Neural cell (in vitro differentiated cells): ENCODE measurements around the gene PLAGL1.

Experiments used
- TF ChIP-seq, protein P1 (sequence below): fragments of 450-650 bp; IDR thresholded peaks from 2 replicates; pipeline ENCODE4 v1.5.1; 2014; ENCODE audit warnings: antibody characterized with exemption, mild to moderate bottlenecking, moderate library complexity; ENCODE audit not compliant: poor library complexity, severe bottlenecking
- TF ChIP-seq, protein P2 (sequence below): IDR thresholded peaks from 2 replicates; pipeline ENCODE4 v1.6.1; 2012; ENCODE audit warnings: borderline replicate concordance

DNA sequence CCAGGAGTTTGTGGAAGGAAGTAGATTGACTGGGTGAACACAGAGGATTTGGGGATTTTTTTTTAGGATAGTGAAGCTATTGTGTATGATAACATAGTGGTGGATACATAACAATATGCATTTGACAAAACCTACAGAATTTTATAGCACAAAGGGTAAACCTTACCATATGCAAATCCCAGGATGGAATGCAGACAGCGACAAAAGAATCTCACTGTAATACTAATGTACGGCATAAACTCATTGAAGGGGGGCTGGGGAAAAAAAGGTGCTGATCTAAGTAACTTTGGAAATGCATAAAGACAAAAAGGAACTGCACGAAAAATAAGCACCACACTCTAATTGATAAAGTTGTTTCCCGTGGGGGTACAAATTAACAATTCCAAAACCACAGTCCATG lies 15.2 kb upstream of the PLAGL1 start:
- TF ChIP-seq, protein P1, sequence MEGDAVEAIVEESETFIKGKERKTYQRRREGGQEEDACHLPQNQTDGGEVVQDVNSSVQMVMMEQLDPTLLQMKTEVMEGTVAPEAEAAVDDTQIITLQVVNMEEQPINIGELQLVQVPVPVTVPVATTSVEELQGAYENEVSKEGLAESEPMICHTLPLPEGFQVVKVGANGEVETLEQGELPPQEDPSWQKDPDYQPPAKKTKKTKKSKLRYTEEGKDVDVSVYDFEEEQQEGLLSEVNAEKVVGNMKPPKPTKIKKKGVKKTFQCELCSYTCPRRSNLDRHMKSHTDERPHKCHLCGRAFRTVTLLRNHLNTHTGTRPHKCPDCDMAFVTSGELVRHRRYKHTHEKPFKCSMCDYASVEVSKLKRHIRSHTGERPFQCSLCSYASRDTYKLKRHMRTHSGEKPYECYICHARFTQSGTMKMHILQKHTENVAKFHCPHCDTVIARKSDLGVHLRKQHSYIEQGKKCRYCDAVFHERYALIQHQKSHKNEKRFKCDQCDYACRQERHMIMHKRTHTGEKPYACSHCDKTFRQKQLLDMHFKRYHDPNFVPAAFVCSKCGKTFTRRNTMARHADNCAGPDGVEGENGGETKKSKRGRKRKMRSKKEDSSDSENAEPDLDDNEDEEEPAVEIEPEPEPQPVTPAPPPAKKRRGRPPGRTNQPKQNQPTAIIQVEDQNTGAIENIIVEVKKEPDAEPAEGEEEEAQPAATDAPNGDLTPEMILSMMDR: no peak
- TF ChIP-seq, protein P2, sequence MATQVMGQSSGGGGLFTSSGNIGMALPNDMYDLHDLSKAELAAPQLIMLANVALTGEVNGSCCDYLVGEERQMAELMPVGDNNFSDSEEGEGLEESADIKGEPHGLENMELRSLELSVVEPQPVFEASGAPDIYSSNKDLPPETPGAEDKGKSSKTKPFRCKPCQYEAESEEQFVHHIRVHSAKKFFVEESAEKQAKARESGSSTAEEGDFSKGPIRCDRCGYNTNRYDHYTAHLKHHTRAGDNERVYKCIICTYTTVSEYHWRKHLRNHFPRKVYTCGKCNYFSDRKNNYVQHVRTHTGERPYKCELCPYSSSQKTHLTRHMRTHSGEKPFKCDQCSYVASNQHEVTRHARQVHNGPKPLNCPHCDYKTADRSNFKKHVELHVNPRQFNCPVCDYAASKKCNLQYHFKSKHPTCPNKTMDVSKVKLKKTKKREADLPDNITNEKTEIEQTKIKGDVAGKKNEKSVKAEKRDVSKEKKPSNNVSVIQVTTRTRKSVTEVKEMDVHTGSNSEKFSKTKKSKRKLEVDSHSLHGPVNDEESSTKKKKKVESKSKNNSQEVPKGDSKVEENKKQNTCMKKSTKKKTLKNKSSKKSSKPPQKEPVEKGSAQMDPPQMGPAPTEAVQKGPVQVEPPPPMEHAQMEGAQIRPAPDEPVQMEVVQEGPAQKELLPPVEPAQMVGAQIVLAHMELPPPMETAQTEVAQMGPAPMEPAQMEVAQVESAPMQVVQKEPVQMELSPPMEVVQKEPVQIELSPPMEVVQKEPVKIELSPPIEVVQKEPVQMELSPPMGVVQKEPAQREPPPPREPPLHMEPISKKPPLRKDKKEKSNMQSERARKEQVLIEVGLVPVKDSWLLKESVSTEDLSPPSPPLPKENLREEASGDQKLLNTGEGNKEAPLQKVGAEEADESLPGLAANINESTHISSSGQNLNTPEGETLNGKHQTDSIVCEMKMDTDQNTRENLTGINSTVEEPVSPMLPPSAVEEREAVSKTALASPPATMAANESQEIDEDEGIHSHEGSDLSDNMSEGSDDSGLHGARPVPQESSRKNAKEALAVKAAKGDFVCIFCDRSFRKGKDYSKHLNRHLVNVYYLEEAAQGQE: no peak
